ENCODE results near the gene PHF21A.

DNA sequence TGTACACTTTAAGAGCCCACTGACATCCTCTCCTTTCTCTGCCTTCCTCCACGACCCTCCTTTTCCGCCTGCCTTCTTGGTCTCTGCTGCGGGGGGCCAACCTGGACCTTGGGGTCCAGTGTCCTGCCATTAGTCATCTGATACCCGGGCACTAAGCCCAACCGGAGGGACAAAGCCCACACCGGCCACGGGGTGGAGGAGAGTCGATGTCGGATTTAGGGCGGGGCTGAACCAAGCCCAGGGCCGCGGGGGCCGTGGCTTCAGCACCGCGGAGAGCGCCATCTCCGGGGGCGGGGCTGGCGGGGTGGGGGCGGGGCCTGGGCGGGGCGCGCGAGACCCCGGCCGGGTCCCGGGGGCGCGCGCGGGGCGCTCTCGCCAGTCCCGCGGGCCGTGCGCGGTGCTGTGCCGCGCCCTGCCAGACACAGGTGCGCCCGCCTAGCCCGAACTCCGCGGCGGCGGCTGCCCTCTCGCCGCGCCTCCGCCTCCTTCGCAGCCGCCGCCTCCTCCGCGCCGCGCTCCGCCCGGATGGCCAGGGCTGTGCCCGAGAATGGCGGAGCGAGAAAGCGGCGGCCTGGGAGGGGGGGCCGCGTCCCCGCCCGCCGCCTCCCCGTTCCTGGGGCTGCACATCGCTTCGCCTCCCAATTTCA is 235.9 kb downstream of the PHF21A start, which contains the start of gene MAPK8IP1:
- TF ChIP-seq, protein P1, sequence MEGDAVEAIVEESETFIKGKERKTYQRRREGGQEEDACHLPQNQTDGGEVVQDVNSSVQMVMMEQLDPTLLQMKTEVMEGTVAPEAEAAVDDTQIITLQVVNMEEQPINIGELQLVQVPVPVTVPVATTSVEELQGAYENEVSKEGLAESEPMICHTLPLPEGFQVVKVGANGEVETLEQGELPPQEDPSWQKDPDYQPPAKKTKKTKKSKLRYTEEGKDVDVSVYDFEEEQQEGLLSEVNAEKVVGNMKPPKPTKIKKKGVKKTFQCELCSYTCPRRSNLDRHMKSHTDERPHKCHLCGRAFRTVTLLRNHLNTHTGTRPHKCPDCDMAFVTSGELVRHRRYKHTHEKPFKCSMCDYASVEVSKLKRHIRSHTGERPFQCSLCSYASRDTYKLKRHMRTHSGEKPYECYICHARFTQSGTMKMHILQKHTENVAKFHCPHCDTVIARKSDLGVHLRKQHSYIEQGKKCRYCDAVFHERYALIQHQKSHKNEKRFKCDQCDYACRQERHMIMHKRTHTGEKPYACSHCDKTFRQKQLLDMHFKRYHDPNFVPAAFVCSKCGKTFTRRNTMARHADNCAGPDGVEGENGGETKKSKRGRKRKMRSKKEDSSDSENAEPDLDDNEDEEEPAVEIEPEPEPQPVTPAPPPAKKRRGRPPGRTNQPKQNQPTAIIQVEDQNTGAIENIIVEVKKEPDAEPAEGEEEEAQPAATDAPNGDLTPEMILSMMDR (IDR thresholded peaks at IDR 0.05; ENCODE audit: borderline replicate concordance, extremely low read depth, low read length, poor library complexity, severe bottlenecking) = no peak
- no peak for TF ChIP-seq EZH2 (IDR thresholded peaks at IDR 0.05; ENCODE audit: borderline replicate concordance, low read depth, low read length, severe bottlenecking)

Data from DND-41 (cell line).